ENCODE data around the gene VAT1L.

GRCh38 chr16:77759821-77760220 lies 28.5 kb upstream of the VAT1L start:
- no peak for TF ChIP-seq POLR2AphosphoS5 (IDR thresholded peaks at IDR 0.05)
- TF ChIP-seq CTCF (IDR thresholded peaks at IDR 0.05), result no peak

All from prostate gland (tissue), 2 donors.